ENCODE results near the gene PEX11B. TPM values are rescaled to one million over a fixed set of nuclear protein-coding genes. Genes with fewer than 3 reads are reported as not detected.
A peak's percentile ranks its signal among the peaks of the same experiment; 100 is the strongest.

Gene PEX11B
- total and polyA plus RNA-seq, 8 donors = 10.7 to 21.9 (median 12.5) TPM

GRCh38 chr1:145871994-145872924 is 46.3 kb downstream of the PEX11B start:
- WGBS, 2 donors = 63 to 67% methylated on average over 47 of the region's 47 CpGs
- ATAC-seq = peak in 3 of 4 donors; percentile 51 to 77 (median 68)

GRCh38 chr1:145868232-145868631 is 50.3 kb downstream of the PEX11B start:
- 64 to 69% methylated on average over 4 of the region's 4 CpGs for WGBS, 2 donors
- no peak for TF ChIP-seq CTCF (IDR thresholded peaks at IDR 0.05)
- intact Hi-C loops (cut with DNase I) = no loop called here

More at GRCh38 chr1:145871994-145872924, 46.3 kb downstream of the PEX11B start:
- no peaks in the 10 kb centered on the region for H3K4me1 ChIP-seq
- peak overlapping the region in 2 of 4 donors; percentile 17 to 23 for H3K27ac ChIP-seq
- no peaks in the 10 kb centered on the region for H3K36me3 ChIP-seq
- intact Hi-C loops (cut with DNase I) = no loop called here
- H3K4me3 ChIP-seq = peak overlapping the region in 1 of 4 donors; percentile 30
- H3K27me3 ChIP-seq = no peaks in the 10 kb centered on the region
- DNase-seq (no peak), FAIRE-seq (no peak)
- TF ChIP-seq CTCF (IDR thresholded peaks at IDR 0.05) = no peak
- H3K9me3 ChIP-seq = no peaks in the 10 kb centered on the region

GRCh38 chr1:145863282-145864018 is 55.1 kb downstream of the PEX11B start:
- TF ChIP-seq CTCF (IDR thresholded peaks at IDR 0.05) = no peak
- ATAC-seq (no peak), FAIRE-seq (no peak), DNase-seq (no peak)
- no peak overlapping the region for H3K27ac ChIP-seq
- no peak overlapping the region for H3K4me3 ChIP-seq
- H3K9me3 ChIP-seq = no peaks in the 10 kb centered on the region
- intact Hi-C loops (cut with DNase I) = no loop called here
- no peaks in the 10 kb centered on the region for H3K27me3 ChIP-seq
- 71 to 82% methylated on average over 5 of the region's 5 CpGs for WGBS, 2 donors
- H3K4me1 ChIP-seq = peaks cover 0 to 3% (median 0%) of the 10 kb centered on the region in 3 donors
- H3K36me3 ChIP-seq = no peaks in the 10 kb centered on the region

More at GRCh38 chr1:145868232-145868631, 50.3 kb downstream of the PEX11B start:
- FAIRE-seq (no peak), ATAC-seq (no peak), DNase-seq (no peak)
- Histone ChIP-seq H3K4me3 (no peak overlapping the region), H3K36me3 (no peaks in the 10 kb centered on the region), H3K9me3 (no peaks in the 10 kb centered on the region), H3K27me3 (no peaks in the 10 kb centered on the region), H3K4me1 (no peaks in the 10 kb centered on the region), H3K27ac (no peak overlapping the region)

Other genes with a start within 250 kb of the PEX11B start
- 1 to 10 TPM; 3.4 to 9.7 (median 8.1) TPM for gene PDZK1, start 211.3 kb downstream of the PEX11B start, total RNA-seq
- gene PDZK1, start 211.3 kb downstream of the PEX11B start, polyA plus RNA-seq = 10 to 100 TPM in 1 of 2 donors, 1 to 10 TPM in 1; 9.8 to 21.6 TPM
- gene CD160, start 199.2 kb downstream of the PEX11B start, total RNA-seq = under 1 TPM in 2 of 6 donors, not detected in 4; 0.12 to 0.15 TPM
- under 1 TPM in 1 of 2 donors, not detected in 1; 0.02 TPM for gene CD160, start 199.2 kb downstream of the PEX11B start, polyA plus RNA-seq
- gene RNF115, start 94.6 kb downstream of the PEX11B start, total RNA-seq = 1 to 10 TPM; 4.9 to 8.1 (median 5.9) TPM
- gene RNF115, start 94.6 kb downstream of the PEX11B start, polyA plus RNA-seq = 1 to 10 TPM; 5.1 to 8.0 TPM
- 10 to 100 TPM; 11.9 to 16.2 (median 14.6) TPM for gene POLR3C, start 94.5 kb downstream of the PEX11B start, total RNA-seq
- 10 to 100 TPM in 1 of 2 donors, 1 to 10 TPM in 1; 7.6 to 13.9 TPM for gene POLR3C, start 94.5 kb downstream of the PEX11B start, polyA plus RNA-seq
- gene NUDT17, start 73.1 kb downstream of the PEX11B start, total RNA-seq = 1 to 10 TPM; 1.0 to 2.6 (median 1.7) TPM
- 1 to 10 TPM; 2.6 to 3.6 TPM for gene NUDT17, start 73.1 kb downstream of the PEX11B start, polyA plus RNA-seq
- 10 to 100 TPM in 2 of 6 donors, 1 to 10 TPM in 4; 8.9 to 16.4 (median 10.0) TPM for gene PIAS3, start 59.6 kb downstream of the PEX11B start, total RNA-seq
- 10 to 100 TPM; 21.9 to 26.7 TPM for gene PIAS3, start 59.6 kb downstream of the PEX11B start, polyA plus RNA-seq
- gene ANKRD35, start 32.9 kb downstream of the PEX11B start, total RNA-seq = under 1 TPM; 0.04 to 0.50 (median 0.26) TPM
- under 1 TPM; 0.59 to 0.68 TPM for gene ANKRD35, start 32.9 kb downstream of the PEX11B start, polyA plus RNA-seq
- 1 to 10 TPM in 3 of 6 donors, under 1 TPM in 3; 0.12 to 1.3 (median 0.82) TPM for gene ITGA10, start 8.7 kb downstream of the PEX11B start, total RNA-seq
- gene ITGA10, start 8.7 kb downstream of the PEX11B start, polyA plus RNA-seq = 1 to 10 TPM; 3.5 to 7.4 TPM
- 10 to 100 TPM; 29.5 to 55.0 (median 49.1) TPM for gene RBM8A, start 8.8 kb upstream of the PEX11B start, total RNA-seq
- 10 to 100 TPM; 32.0 to 57.9 TPM for gene RBM8A, start 8.8 kb upstream of the PEX11B start, polyA plus RNA-seq
- gene LIX1L, start 39.3 kb upstream of the PEX11B start, total RNA-seq = 10 to 100 TPM in 1 of 6 donors, 1 to 10 TPM in 5; 3.3 to 10.3 (median 5.8) TPM
- 1 to 10 TPM; 2.9 to 6.8 TPM for gene LIX1L, start 39.3 kb upstream of the PEX11B start, polyA plus RNA-seq
- under 1 TPM; 0.04 to 0.28 (median 0.18) TPM for gene ANKRD34A, start 45.9 kb upstream of the PEX11B start, total RNA-seq
- gene ANKRD34A, start 45.9 kb upstream of the PEX11B start, polyA plus RNA-seq = under 1 TPM; 0.34 to 0.38 TPM
- 10 to 100 TPM in 1 of 6 donors, 1 to 10 TPM in 5; 3.9 to 10.8 (median 5.7) TPM for gene POLR3GL, start 46.0 kb upstream of the PEX11B start, total RNA-seq
- gene POLR3GL, start 46.0 kb upstream of the PEX11B start, polyA plus RNA-seq = 10 to 100 TPM; 14.6 to 27.6 TPM
- 100 to 1,000 TPM; 167 to 491 (median 295) TPM for gene TXNIP, start 77.9 kb upstream of the PEX11B start, total RNA-seq
- 100 to 1,000 TPM; 105 to 224 TPM for gene TXNIP, start 77.9 kb upstream of the PEX11B start, polyA plus RNA-seq
- gene HJV, start 103.0 kb upstream of the PEX11B start, total RNA-seq = not detected
- under 1 TPM in 1 of 2 donors, not detected in 1; 0.07 TPM for gene HJV, start 103.0 kb upstream of the PEX11B start, polyA plus RNA-seq
- 1 to 10 TPM in 5 of 6 donors, under 1 TPM in 1; 0.86 to 3.0 (median 1.4) TPM for gene NBPF10, start 226.1 kb upstream of the PEX11B start, total RNA-seq
- under 1 TPM; 0.65 to 0.85 TPM for gene NBPF10, start 226.1 kb upstream of the PEX11B start, polyA plus RNA-seq